ENCODE data around the gene MTSS2. TPM values are rescaled to one million over a fixed set of nuclear protein-coding genes. Genes with fewer than 3 reads are reported as not detected.
"Not testable (repeated sequence)": the region's sequence is repeated elsewhere in the genome, so short reads cannot be mapped to it uniquely, and the experiment has no call there.

Gene MTSS2
- total RNA-seq, 2 donors from 2014 or later, result 116 to 145 TPM

DNA sequence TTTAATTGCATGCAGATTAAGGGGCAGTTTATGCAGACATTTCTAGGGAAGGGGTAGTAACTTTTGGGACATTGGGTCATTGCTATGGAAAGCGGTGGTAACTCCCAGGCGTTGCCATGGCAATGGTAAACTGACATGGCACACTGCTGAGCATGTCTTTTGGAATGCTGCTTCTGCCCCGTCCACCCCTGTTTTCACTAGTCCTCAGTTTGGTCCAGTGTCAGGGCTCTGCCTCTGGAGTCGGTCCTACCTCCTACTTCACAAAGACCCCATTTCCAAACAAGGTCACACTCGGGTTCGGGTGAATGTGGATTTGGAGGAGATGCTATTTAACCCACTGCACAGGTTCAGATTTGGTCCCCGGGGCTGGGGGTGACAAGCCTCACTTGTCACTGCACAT is 36.6 kb downstream of the MTSS2 start:
- DNase-seq (ENCODE audit: low spot score), result no peak
- intact Hi-C loops (cut with DNase I), result loop anchor here in 1 of 2 donors (10.0 kb wide), 2 partner anchors 74 to 284 kb away; no protein-coding TSS in a partner anchor

DNA sequence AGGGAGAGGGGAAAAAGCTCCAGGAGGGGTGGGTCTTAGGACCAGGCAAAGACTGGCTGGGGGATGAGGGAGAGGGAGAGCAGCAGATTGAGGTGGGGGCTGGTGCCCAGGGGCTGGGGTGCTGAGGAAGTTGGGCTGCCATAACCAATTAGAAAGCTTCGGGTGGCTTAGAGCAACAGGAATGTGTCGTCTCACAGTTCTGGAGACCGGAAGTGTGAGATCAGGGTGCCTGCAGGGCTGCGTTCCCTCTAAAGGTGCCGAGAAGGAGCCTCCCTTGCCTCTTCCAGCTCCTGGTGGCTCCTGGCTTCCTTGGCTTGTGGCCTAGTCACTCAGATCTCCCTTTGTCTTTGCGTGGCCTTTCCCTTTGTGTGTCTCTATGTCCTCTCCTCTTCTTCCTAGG is 37.2 kb downstream of the MTSS2 start:
- intact Hi-C loops (cut with DNase I), result loop anchor here in 1 of 2 donors (10.0 kb wide), 2 partner anchors 74 to 284 kb away; no protein-coding TSS in a partner anchor
- no peak for DNase-seq (ENCODE audit: low spot score)

DNA sequence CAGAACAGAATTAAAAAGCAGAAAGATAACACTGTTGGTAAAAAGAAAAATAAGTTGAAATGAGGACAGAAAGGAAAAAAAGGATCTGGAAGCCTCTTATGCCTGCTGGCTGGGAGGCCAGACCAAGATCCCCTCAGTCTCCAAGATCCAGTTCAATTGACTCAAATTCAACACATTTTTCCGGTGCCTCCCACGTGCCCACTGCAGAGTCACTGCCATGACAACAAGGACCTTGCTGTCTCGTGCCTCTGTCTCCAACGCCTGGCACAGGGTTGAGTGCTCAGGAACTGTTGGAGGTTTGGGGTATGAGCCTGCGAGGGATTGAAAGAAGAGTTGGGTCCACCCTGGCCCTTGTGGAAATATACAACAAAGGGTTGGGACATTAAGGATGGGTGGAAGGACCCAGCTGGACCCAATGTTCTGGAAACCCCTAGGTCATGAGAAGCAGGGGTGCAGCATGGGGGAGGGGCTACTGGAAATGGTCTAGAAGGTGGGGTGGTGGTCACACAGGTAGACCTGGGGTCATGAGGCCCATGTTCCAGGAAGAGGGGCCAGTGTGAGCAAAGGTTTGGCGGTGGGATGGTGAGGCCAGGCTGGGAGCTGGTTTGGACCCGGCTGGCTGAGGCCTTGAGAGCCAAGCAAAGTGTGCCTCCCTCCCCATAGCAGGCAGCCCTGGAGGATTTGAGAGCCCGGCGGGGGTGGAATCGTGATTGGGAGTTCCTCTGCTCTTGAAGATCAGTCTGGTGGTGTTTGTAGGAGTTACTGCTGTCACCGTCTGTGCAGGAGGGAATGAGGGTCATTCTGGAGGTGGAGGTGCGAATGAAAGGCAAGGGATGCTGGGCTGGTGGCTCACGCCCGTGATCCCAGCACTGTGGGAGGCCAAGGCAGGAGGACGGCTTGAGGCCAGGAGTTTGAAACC is 38.2 kb downstream of the MTSS2 start:
- intact Hi-C loops (cut with DNase I), result loop anchor here in 1 of 2 donors (10.0 kb wide), 2 partner anchors 73 to 283 kb away; no protein-coding TSS in a partner anchor
- no peak for DNase-seq (ENCODE audit: low spot score)

DNA sequence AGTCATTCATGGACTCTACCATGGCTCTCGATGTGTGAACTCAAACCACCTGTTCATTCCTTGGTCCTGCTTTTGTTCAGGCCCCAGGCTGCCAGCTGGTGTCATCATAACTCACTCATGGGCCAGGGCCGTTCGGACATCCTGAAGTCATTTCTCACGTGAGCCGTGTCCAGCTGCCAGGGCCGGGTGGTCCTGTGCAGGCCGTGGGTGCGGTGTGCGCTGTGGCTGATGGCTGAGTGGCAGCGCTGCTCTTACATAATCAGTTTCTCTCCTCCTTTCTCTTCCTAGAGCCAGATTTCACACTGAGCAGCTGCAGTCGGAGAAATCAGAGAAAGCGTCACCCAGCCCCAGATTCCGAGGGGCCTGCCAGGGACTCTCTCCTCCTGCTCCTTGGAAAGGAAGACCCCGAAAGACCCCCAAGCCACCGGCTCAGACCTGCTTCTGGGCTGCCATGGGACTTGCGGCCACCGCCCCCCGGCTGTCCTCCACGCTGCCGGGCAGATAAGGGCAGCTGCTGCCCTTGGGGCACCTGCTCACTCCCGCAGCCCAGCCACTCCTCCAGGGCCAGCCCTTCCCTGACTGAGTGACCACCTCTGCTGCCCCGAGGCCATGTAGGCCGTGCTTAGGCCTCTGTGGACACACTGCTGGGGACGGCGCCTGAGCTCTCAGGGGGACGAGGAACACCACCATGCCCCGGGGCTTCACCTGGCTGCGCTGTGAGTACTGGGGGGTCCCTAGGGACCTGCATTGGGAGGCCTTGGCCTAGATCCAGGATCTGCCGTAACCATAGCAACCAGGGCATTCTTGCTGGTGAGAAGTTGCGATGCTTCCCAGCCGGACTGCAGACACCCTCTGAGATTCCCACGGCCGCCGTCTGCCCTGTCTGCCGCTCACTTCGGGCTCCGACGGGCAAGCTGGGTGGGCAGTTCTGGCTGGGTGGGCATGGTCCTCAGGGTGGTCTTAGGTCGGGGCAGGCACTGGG is 39.3 kb downstream of the MTSS2 start, which contains the start of gene IL34:
IL34 (plus strand) TSS at position 300 of the 982 bp plus-strand sequence; CDS start at position 689, 389 bp downstream.
- peak; percentile 82 for DNase-seq (ENCODE audit: low spot score)
- intact Hi-C loops (cut with DNase I), result loop anchor here in 1 of 2 donors (10.0 kb wide), 2 partner anchors 72 to 282 kb away; no protein-coding TSS in a partner anchor

DNA sequence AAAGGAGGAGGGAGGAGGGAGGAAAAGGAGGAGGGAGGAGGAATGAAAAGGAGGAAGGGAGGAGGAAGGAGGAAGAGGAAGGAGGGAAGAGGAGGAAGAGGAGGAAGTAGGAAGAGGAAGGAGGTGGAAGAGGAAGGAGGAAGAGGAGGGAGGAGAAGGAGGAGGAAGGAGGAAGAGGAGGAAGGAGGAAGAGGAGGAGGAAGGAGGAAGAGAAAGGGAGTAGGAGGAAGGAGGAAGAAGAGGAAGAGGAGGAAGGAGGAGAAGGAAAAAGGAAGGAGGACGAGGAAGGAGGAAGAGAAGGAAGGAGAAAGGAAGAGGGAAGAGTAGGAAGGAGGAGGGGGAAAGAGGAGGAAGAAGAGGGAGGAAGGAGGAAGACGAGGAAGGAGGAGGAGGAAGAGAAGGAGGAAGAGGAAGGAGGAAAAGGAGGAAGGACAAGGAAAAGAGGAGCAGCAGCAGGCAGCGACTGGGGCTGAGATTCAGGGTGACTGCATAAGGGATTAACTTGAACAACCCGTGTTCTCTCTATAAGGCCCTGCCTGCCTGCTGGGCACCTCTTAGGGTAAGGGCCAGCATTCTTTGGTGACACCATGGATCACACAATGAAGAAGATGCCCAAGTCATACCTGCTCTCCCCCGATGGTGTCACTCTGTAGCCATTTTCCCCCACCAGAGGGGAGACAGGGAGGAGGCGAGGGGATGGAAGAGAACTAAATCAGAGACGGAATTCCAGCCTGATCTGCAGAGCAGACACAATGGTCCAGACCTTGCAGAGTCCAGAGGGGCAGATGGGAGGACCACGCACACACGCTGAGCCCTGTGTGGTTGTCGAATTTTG is 40.9 kb downstream of the MTSS2 start:
- intact Hi-C loops (cut with DNase I), result loop anchor here in 1 of 2 donors (10.0 kb wide), 2 partner anchors 70 to 280 kb away; no protein-coding TSS in a partner anchor
- no peak for DNase-seq (ENCODE audit: low spot score)

DNA sequence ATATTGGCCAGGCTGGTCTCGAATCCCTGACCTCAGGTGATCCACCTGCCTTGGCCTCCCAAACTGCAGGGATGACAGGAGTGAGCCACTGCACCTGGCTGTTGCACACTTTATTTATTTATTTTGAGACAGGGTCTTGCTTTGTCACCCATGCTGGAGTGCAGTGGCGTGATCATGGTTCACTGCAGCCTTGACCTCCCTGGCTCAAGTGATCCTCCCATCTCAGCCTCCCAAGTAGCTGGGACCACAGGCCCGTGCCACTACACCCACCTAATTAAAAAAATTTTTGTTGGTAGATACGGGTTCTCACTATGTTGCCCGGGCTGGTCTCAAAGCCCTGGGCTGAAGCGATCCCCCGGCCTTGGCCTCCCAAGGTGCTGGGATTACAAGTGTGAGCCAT is 42.6 kb downstream of the MTSS2 start:
- DNase-seq (ENCODE audit: low spot score), result not testable (repeated sequence)
- intact Hi-C loops (cut with DNase I), result loop anchor here in 1 of 2 donors (10.0 kb wide), 2 partner anchors 68 to 278 kb away; no protein-coding TSS in a partner anchor

DNA sequence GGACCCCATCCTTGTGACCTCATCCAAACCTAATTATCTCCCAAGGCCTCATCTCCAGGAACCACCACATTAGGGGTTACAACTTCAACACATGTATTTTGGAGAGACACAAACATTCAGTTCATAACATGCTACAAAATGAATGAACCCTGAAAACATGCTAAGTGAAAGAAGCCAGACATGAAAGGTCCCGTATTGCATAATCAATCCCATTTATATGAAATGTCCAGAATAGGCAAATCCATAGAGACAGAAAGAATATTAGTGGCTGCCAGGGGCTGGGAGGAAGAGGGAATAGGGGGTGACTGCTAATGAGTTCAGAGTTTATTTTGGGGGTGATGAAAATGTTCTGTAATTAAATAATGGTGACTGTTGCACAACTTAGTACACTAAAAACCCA is 43.2 kb downstream of the MTSS2 start:
- intact Hi-C loops (cut with DNase I), result loop anchor here in 1 of 2 donors (10.0 kb wide), 2 partner anchors 68 to 278 kb away; no protein-coding TSS in a partner anchor
- no peak for DNase-seq (ENCODE audit: low spot score)

DNA sequence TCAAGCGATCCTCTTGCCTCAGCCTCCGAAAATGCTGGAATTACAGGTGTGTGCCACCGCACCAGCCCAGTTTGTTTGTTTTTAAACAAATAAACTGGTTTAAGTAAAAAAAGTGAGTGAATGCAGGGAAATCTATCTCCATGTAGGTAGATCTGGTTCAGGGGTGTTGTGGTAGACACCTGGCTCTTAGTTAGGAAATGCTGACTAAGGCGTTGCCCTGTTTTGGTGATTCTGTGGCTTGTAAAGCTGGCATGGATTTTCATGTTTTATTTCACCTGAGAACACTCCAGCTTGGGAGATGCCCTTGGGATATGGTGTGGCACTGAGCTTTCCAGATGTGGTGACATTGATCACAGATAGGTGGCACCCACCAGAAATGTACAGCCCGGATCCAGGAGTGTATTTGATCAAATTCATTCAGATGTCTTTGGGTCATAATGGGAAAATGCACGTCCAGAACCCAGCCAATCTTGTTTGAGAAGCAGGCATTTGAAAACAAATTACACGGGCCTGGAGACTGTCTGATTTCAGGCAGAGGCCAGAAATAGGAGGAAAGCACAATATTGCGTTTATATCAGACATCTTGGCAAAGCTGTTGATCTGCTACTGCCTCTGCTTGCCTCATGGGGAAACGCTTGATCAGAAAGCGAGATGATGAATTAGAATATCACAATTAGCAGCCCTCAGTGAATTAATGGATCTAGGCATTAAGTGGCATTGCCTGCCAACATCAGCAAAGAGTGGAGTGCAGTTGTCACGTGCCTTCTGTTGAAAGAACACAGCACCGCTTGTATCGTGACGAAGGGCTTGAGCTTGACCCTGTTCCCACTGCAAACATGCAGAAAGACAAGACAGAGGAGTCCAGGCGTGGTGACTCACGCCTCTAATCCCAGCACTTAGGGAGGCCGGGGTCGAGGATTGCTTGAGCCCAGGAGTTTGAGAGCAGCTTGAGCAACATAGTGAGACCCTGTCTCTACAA is 46.8 kb downstream of the MTSS2 start:
- intact Hi-C loops (cut with DNase I), result no loop called here
- no peak for DNase-seq (ENCODE audit: low spot score)

Other genes starting within 250 kb of the MTSS2 start
- gene ST3GAL2, start 247.0 kb downstream of the MTSS2 start, total RNA-seq, result 10 to 100 TPM; 27.7 to 29.4 TPM
- 10 to 100 TPM; 10.7 to 11.0 TPM for gene FCSK, start 231.5 kb downstream of the MTSS2 start, total RNA-seq
- 10 to 100 TPM; 29.3 to 39.1 TPM for gene COG4, start 162.5 kb downstream of the MTSS2 start, total RNA-seq
- gene SF3B3, start 162.2 kb downstream of the MTSS2 start, total RNA-seq, result 100 to 1,000 TPM; 140 to 144 TPM
- gene IL34, start 39.5 kb downstream of the MTSS2 start, total RNA-seq, result 1 to 10 TPM; 4.0 to 4.3 TPM
- 10 to 100 TPM; 25.8 to 28.4 TPM for gene VAC14, start 115.1 kb upstream of the MTSS2 start, total RNA-seq

Measured in posterior vena cava (tissue), 2 donors.